D341Med (cell line): ENCODE measurements around the gene CHD2.
"Not testable (repeated sequence)": the region's sequence is repeated elsewhere in the genome, so short reads cannot be mapped to it uniquely, and the experiment has no call there.

Source experiments
- DNase-seq: peaks from one replicate; pipeline ENCODE4 v3.0.0; 2012; ENCODE audit warnings: low spot score

CHD2 gene

DNA sequence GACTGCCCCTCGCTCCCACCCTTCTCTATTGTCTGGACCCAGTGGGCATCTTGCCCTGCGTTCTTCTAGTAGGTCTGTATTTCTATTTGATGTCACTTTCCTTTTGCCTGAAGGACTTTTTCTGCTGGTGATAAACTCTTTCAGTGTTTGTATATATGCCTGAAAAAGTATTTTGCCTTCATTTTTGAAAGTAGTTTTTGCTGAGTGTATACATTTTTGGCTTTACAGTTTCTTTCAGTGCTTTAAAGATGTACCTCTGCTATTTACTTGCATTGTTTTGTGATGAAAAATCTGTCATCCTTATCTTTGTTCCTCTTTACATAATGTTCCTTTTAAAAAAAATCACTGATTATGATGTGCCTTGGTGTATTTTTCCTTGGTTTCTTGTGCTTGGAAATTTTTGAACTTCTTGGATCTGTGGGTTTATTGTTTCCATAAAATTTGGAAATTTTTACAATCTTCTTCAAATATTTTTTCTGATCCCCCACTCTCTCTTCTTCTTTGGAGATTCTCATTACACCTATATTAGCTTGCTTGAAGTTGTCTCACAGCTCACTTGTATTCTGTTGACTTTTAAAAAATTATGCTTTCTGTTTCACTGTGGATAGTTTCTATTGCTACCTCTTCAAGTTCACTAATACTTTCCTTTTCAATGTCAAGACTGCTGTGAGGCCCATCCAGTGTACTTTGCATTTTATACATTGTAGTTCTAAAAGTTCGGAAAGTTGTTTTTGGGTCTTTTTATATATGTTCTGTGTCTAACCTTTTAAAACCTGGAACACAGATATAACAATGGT lies 121.0 kb downstream of the CHD2 start:
- DNase-seq = no peak

DNA sequence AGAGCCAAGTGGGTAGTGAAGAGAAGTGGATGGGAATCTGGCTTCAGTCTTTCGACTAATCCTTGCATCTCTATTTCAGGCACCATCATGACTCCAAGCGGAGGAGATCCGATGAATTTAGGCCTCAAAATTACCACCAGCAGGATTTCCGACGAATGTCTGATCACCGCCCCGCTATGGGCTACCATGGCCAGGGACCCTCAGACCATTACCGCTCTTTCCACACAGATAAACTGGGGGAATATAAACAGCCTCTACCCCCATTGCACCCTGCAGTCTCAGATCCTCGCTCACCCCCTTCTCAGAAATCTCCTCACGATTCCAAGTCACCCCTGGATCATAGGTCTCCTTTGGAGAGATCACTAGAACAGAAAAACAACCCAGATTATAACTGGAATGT lies 124.2 kb downstream of the CHD2 start:
- DNase-seq = no peak

DNA sequence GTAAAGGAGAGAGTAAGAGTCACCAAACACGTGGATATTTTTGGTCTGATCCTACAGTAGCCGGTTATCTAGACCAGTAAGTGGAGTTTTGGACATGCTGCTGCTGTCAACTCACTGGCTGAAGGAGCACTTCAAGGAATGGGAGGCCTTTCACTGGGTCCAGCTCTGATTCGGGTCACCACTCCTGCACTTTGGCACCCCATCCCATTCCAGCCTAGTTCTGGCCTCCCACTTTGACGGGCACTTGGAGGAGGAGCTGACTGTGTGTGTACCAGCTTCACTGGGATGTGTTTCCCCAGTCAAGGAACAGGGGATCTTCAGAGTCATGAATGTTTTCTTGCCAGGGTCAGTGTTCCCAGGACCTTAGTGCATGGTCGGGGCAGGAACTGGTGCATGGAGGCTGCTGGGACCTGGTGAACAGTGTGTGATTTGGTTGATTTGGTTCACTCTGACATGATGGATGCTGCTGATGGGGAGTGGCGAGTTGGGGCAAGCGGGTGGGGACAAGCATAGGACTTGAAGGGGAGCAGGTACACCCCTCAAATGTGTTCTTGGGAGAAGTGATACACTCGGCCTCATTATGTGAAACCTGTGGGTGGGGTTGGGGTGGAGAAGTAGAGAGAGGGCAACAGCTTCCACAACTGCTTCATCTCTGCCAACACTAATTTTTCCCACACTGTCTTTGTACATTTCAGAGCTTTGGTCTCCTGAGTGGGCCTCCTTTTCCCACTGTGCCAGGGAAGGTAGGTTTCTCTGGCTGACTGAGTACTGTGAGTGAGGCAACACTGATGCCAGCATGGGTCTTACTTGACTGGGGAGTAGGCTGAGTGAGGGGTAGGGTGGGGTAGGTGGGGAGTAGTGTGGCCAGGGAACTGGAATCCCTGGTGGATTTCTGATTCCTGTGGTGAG lies 124.8 kb downstream of the CHD2 start:
- DNase-seq = no peak

DNA sequence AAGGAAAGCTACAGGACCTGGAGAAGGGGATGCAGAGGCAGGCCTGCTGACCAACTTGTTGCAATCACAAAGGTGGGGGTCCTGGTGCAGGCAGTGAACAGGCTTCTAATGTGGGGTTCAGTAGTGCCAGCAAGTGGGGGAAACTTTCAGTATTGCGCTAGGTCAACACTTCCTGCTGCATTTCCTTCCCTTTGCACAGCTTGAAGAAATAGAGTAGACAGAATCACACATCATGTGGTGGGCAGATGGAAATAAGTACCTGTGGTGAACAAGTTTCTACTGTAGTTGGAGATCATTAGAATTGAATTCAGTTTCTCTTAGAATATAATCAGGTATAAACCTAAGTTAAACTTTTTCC lies 125.5 kb downstream of the CHD2 start:
- DNase-seq = no peak

DNA sequence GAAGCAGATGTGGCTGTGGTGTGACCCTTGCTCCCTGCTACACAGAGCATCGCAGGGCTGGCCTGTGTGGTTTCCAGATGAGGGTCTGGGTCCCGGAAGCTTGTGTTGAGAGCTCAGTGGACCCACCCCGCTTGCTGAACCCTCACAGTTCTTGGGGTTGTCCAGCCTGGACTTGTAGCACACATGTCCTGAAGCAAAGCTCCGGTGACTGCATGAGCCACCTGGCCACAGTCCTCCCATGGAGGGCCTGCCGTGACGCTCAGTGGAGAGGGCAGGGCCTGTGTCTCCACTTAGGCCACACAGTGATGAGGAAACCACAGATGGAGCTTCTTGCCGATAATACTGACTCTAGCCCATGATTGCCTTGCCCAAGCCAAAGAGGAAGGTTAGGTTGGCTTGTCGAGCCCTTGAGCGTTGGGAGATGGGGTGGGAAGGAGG lies 126.3 kb downstream of the CHD2 start:
- DNase-seq = no peak

DNA sequence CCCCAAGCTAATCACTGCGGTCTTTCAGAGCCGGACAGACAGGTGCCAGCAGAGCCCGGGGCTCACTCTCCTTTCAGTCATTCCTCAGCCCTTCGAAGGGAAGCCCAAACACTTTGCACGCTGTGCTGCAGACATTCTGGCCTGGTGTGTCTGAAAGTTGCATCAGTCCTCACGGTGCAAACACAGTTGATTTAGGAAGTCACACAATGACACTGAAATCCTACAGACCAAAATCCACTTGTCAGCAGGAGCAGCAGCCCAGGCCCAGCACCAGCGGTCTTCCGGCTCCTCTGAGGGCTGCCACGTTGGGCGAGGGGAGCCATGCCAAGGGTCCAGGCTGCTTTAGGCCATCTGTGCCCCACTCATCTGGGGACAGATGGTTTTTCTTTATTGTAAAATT lies 127.3 kb downstream of the CHD2 start:
- no peak for DNase-seq

DNA sequence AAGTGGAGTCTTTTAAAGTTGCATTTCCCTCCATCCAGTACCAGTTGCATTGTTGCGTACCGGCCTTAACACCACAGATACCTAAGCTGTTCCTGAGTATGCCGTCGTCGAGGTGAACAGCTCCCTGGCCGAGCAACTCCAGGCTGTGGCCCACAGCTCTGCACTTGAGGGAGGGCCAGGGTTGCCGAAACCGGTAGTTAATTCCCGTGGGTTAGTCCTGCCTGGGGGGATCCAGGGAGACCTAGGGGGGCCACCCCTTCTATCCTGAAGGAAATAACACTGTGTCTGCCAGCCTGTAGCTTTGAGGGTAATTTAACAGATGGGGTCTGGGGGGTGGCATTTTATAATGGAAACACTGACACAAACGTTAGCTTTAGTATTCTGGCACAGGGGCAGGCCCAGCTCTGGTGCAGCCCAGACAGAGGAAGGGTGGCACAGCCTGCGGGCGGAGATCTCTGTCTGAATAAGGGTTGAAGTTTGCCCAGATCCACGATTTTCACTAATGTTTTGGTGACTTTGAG lies 128.0 kb downstream of the CHD2 start:
- DNase-seq = no peak

DNA sequence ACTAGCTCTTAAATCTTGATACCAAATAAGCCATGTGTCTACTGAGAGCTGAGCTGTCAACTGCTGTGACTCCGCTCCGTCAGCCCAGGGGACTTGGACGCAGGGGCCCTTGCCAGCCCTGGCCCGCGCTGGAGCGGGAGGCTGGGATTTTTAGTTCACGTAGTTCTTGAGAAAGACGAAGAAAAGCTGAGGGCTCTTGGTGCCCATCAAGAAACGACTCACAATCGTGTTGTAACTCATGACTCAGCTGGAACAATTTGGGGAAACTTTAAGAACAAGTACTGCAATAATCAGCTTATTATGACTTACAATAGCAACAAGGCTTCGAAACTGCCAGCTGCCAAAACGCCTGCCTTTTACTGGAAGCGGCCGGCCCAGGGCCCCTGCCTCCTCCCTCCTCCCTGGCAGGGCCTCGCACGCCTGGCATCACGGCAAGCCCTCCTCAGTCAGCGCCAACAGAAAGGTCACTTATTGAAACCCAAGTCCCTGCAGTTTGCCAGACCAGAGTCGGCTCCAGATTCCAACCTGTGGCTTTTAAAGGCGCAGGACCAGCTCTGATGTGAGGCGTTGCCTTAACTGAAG lies 128.6 kb downstream of the CHD2 start:
- DNase-seq = no peak

DNA sequence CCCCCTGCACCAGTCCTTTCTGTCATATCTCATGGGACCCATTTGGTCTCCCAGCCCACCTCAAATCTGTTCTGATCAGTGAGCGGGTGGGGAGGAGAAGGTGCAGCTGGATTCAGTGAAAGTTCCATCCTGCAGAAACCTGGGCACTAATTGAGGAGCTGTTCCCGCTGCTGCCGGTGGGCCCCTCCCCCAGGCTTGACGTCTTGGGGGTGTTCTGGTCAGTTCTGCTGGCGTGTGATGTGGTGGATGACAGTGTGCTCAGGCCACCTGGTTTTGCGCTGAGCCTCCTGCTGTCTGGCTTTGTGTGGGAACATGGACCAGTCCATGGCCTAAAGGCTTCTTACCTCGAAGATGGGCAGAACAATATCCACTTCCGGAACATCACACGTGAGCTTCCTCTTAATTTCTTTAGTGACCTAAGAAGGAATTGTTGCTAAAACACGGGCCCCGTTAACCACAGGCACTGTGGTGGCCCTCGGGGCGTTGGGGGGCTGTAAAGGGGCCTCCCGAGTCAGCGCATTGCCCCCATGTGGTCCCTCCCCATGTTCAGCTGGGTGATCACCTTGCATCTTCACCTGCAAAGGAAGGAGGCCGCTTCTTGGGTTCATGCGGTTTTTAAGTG lies 129.2 kb downstream of the CHD2 start:
- no peak for DNase-seq

DNA sequence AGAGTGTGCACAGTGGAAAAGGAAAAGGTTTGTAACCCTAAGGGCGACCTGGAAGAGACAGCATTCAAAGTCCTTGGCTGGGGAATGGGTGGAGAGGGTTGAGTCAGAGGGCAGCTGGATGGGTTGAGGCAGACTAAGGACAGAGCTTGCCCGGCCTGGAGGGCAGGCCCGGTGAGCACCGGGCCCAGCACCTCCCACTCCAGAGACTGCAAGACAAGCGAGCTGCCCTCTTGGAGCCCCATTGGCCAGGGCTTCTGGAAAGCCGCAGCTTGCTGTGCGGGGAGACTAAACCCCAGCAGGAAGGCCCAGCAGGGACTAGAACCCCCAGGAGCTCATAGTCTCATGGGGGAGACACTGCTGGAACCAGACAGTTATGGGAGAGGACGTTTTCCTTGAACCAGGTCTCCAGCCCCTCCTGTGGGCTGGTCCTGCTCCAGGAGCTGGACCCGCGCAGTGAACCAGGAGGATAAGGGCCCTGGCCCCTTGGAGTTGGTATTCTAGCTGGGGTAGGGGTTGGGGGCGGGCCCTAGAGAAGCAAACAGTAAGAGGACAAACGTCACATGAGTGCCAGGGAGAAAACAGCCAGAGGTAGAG lies 129.8 kb downstream of the CHD2 start:
- no peak for DNase-seq

DNA sequence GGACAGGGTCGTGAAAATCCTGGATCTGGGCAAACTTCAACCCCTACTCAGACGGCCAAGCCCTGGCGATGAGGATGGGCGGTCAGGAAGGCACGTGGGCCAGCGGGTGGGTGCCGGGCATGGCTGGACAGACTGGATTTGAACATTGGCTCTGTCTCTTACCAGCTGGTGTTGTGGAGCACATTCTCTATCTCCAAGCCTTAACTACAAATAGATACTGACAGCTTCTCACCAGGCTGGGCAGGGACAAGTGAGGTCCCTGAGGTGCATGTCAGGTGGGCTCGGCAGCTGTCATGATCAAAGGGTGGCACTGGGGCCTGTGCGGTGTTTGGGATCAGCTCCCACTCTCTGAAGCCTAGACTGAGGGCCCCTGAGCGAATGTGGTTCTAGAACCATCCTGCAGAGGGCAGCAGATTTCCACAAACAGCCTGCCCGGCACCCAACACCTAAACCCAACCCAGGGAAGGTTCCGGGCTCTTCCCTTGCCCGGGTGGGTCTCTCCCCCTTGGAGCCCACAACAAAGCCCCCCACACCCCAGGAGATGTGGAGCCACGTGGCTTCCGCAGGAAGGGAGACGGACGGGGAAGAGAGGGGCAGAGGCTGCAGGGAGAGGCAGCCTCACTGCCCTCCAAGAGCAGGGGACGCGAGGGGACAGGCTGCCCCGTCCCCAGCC lies 130.4 kb downstream of the CHD2 start:
- peak; percentile 87 for DNase-seq

DNA sequence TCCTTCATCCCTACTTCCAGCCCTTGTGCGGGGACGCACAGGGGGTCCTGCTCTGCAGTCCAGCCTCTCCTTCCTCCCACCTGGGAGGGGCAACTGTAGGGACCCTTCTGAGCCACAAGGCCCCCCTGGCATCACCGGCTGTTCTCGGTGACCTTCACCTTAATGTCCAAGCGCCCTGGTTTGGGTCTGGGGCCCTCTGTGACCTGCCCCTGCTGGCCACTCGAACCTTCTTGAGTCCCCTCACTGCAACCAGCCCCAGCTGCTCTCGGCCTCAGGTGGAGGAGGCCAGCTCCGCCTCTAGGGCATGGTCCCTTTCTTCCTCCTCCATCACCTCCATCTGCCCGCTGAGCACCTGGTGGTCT lies 131.0 kb downstream of the CHD2 start:
- no peak for DNase-seq

DNA sequence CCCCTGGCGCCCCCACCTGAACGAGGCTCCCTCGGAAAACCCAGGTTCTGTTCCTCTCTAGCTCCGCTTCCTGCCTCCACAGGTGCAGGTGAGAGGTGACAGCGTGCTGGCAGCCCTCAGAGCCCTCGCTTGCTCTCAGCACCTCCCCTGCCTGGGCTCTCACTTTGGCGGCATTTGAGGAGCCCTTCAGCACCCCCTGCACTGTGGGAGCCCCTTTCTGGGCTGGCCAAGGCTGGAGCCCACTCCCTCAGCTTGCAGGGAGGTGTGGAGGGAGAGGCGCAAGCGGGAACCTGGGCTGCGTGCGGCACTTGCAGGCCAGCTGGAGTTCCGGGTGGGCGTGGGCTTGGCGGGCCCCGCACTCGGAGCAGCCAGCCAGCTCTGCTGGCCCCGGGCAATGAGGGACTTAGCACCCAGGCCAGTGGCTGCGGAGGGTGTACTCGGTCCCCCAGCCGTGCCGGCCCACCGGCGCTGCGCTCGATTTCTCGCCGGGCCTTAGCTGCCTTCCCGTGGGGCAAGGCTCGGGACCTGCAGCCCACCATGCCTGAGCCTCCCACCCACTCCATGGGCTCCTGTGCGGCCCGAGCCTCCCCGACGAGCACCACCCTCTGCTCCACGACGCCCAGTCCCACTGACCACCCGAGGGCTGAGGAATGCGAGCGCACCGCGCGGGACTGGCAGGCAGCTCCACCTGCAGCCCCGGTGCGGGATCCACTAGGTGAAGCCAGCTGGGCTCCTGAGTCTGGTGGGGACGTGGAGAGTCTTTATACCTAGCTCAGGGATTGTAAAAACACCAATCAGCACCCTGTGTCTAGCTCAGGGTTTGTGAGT lies 131.6 kb downstream of the CHD2 start:
- not testable (repeated sequence) for DNase-seq

DNA sequence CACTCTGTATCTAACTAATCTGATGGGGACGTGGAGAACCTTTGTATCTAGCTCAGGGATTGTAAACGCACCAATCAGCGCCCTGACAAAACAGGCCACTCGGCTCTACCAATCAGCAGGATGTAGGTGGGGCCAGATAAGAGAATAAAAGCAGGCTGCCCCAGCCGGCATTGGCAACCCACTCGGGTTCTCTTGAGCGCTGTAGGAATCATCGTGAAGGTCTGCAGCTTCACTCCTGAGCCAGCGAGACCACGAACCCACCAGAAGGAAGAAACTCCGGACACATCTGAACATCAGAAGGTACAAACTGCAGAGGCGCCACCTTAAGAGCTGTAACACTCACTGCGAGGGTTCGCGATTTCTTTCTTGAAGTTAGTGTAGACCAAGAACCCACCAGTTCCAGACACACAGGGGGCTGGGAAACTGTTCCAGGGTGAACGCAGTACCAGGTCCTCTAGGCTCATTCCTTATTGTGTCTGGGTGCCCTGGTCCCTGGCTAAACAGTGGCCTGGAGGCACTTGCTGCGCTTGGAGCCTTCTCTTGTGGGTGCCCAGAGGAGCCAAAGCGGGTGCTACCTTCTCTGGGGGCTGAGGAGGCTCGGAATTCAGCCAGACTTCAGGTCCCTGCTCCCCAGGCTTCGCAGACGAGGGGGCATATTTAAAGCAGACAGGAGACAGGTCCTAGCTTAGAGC lies 132.5 kb downstream of the CHD2 start:
- peak; percentile 6 for DNase-seq

DNA sequence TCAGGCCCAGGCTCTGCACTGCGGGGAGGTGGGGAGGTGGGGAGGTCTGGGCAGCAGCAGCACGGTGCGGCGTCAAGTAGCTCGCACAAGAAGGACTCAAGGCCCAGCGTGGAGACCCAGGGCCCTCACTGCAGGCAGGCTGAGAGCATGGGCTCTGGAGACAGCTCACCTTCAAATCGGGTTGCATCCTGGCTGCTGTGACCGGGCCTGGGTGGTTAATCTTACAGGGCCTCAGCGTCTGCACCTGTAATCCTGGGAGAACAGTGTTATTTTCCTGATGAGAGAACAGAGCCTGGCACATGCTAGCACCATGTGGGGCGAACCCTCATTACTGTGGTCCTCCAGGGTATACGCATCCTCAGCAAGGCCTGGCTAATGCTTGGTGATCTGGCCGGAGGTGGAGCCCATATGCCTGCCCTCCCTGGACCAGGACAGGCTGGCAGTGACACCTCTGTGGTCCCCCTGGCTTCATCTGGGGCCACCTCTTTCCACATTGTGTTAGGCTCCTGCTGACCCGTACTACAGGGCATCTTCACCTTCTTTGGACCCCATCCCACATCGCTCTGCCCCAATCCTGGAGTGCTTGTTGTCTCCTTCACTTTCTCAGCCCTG lies 133.4 kb downstream of the CHD2 start:
- DNase-seq = peak; percentile 10

DNA sequence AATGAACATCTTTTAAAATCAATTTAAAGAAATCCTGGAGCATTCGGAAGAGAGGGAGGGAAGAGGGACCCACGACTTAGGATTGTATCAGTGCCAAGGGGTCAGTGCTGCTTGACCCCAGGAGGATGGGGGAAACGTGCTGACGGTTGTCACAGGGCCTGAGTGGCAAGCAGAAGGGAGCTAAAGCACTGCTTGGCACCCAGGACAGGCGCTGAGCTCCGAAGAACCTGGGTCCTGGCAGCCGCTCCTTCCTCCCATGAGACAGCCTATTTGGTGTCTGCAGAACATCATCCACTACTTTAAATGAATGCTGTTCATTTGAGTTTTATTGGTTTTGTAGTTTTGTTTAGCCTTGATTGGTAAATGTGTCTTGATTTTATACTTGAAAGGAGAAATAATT lies 134.4 kb downstream of the CHD2 start:
- peak; percentile 1 for DNase-seq

DNA sequence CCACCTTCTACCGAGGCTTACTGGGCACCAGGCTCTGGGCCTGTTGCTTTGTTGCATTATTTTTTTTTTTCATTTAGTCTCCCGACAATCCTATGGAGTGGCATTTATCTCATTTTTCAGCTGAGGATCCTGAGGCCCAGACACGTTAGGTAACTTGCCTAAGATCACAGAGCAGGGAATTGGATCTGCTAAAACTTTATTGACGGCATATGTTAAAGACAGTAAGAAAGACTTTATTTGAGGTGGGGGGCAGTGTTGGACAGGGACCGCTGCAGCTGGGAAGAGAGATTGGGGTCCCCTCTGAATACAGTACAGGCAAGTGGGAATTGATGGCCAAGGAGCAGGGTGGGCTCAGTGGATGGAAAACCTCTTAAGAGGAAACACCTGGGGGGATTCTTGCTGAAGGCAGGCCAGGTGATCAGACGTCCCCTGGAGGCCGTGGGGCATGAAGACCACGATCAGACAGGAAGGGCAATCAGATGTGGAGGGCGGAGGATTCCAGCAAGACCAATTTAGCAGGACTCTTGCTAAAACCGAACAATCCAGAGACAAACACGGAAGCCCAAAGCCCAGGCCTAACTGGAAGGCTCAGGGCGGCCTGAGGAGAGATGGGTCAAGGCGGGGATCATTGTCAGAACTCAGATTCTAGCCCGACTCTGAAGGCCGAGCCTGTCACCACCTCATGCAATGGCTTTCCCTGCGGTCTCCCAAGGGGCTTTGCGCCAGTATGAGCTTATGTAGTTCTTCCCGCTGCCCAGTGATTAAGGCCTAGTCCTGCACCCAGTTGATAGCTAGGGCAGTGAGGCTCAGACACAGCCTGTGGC lies 135.2 kb downstream of the CHD2 start:
- no peak for DNase-seq
